ENCODE results near the gene SLX1B. TPM values are rescaled to one million over a fixed set of nuclear protein-coding genes. Genes with fewer than 3 reads are reported as not detected.
"Not testable (repeated sequence)": the region's sequence is repeated elsewhere in the genome, so short reads cannot be mapped to it uniquely, and the experiment has no call there.

SLX1B gene
- total RNA-seq (2022): 94.2 and 99.7 TPM in 2 replicates
- percentile 24 among the genes with signal in this experiment for Bru-seq, nascent RNA
- percentile 26 among the genes with signal in this experiment for BruChase-seq, experiment 1, labeled RNA remaining after a 6-hour chase
- BruChase-seq, experiment 2, labeled RNA remaining after a 2-hour chase: percentile 44 among the genes with signal in this experiment
- long read RNA-seq, transcript SLX1B-201 (6 exons, 1,165 nt): major isoform, 95 of 115 reads
- long read RNA-seq, partial matches to known transcripts: 7 of 115 reads
- long read RNA-seq, other reads (novel, unspliced or antisense): 4 of 115 reads

DNA sequence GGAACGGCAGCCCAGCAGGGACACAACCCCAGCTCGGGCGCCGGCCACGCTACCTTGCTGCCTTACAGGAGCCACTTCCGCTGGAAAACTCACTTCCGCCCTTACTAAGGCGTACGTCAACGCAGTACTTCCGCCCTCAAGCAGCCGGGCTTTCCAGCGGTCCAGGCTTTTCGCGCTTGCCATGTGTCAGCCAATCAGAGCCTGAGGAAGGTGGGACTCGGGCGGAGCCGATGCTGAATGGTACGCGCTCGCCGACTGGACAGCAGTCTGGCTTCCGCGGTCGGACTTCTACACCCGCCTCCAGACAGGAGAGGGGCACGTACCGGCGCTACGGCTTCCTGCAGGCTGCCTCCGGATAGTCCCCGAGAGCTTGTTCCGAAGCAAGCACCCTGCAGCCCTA is at the start of gene SLX1B, which contains the start of gene BOLA2:
Gene SLX1B, plus strand, starts transcription at position 265 of the 400 bp plus-strand sequence.
Gene BOLA2, minus strand, starts transcription at position 83 of the 400 bp plus-strand sequence. CDS start 98 bp downstream, outside the sequence.
- H3K9me3 Mint-ChIP-seq (ENCODE audit: low read depth, unreplicated experiment); CTCF ChIA-PET; H3K27ac Mint-ChIP-seq (ENCODE audit: unreplicated experiment): not testable (repeated sequence)

DNA sequence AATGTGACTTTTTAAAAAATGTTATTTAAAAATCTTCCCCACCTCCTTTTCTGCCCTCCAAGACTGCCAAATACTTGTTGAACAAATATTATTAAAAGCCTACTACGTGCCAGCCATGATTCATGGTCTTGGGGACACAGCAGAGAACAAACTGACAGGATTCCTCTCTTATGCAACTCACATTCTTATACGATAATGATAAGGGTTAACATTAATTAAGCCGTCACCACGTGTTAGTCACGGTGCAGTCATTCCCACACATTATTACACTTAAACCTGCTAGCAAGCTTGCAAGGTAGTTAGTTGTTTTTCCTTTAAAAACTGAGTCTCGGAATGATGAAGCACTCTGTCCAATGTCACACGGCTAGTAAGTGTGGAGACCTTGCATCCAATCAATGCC is 49.1 kb upstream of the SLX1B start:
- H3K4me3 Mint-ChIP-seq (ENCODE audit: low read depth, unreplicated experiment); CTCF ChIA-PET; H3K27me3 Mint-ChIP-seq (ENCODE audit: unreplicated experiment); H3K27ac Mint-ChIP-seq (ENCODE audit: unreplicated experiment); H3K9me3 Mint-ChIP-seq (ENCODE audit: low read depth, unreplicated experiment); BruUV-seq (replicated peaks); H3K36me3 Mint-ChIP-seq (ENCODE audit: insufficient read depth, unreplicated experiment); intact Hi-C loops (cut with micrococcal nuclease; ENCODE audit: unreplicated experiment); H3K4me1 Mint-ChIP-seq (ENCODE audit: low read depth, unreplicated experiment): not testable (repeated sequence)
- peak; percentile 26 for DNase-seq

More for the DNA sequence above, at the start of gene SLX1B, which contains the start of gene BOLA2:
- H3K4me1 Mint-ChIP-seq (ENCODE audit: low read depth, unreplicated experiment); H3K36me3 Mint-ChIP-seq (ENCODE audit: insufficient read depth, unreplicated experiment); H3K4me3 Mint-ChIP-seq (ENCODE audit: low read depth, unreplicated experiment); BruUV-seq (replicated peaks); intact Hi-C loops (cut with micrococcal nuclease; ENCODE audit: unreplicated experiment); DNase-seq; H3K27me3 Mint-ChIP-seq (ENCODE audit: unreplicated experiment): not testable (repeated sequence)

DNA sequence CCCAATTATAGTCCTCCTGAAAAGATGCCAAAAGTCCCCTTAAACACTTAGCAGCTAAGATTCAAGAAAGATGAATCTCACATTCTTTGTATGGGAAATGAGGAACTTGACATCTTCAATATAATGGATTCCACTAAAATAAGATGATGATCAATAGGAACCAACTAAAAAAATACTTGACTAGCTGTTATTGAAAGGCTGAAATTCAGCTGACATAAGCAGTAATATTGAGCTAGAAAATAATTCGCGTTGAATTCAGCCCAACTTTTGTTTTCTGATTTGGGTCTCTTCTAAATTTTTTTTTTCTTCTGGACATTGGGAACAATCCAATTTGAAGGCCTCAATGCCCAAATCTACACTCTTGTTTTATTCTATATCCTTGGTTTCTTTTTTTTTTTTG is 30.7 kb upstream of the SLX1B start:
- H3K9me3 Mint-ChIP-seq (ENCODE audit: low read depth, unreplicated experiment); BruUV-seq (replicated peaks); H3K4me3 Mint-ChIP-seq (ENCODE audit: low read depth, unreplicated experiment); intact Hi-C loops (cut with micrococcal nuclease; ENCODE audit: unreplicated experiment); H3K27ac Mint-ChIP-seq (ENCODE audit: unreplicated experiment); H3K27me3 Mint-ChIP-seq (ENCODE audit: unreplicated experiment); DNase-seq; H3K4me1 Mint-ChIP-seq (ENCODE audit: low read depth, unreplicated experiment); CTCF ChIA-PET: not testable (repeated sequence)
- peaks cover 13% of the 10 kb centered on the region for H3K36me3 Mint-ChIP-seq (ENCODE audit: insufficient read depth, unreplicated experiment)

DNA sequence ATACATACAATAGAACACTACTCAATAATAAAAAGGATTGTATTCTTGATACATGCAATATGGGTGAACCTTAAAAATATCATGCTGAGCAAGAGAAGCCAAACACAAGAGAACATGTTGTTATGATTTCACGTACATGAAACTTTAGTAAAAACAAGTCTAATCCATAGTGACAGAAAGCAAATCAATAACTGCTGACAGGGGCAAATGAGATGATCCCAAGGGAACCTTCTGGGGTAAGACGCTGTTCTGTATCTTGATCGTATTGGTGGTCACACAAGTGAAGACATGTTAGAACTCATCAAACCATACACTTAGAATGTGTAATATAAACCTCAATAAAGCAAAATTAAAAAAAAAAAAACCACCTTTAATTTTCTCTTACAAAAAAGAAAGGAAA is 28.9 kb upstream of the SLX1B start:
- intact Hi-C loops (cut with micrococcal nuclease; ENCODE audit: unreplicated experiment); CTCF ChIA-PET: not testable (repeated sequence)

DNA sequence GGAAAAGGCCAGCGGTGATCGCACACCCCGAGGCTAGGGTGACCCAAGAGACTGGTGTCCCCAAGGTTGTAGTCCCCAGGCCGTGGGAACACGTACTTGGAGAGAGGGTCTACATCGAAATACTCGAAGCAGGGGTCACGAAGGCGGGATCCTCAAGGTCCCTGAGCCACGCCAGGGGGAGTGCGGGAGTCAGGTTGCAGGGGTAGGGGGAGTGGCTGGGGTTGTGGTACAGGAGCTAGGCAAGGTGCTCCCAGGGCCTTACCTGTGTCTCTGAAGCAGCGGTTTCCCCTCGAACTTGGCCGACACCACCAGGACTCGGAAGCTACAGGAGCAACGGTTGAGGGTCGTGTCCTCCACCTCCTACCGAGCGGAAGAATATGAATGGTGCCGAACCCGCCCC is 579 bp upstream of the SLX1B start:
- H3K27me3 Mint-ChIP-seq (ENCODE audit: unreplicated experiment); H3K4me1 Mint-ChIP-seq (ENCODE audit: low read depth, unreplicated experiment); H3K9me3 Mint-ChIP-seq (ENCODE audit: low read depth, unreplicated experiment); BruUV-seq (replicated peaks); DNase-seq; CTCF ChIA-PET; H3K4me3 Mint-ChIP-seq (ENCODE audit: low read depth, unreplicated experiment); intact Hi-C loops (cut with micrococcal nuclease; ENCODE audit: unreplicated experiment); H3K36me3 Mint-ChIP-seq (ENCODE audit: insufficient read depth, unreplicated experiment); H3K27ac Mint-ChIP-seq (ENCODE audit: unreplicated experiment): not testable (repeated sequence)

More for the DNA sequence above, 28.9 kb upstream of the SLX1B start:
- DNase-seq; H3K27me3 Mint-ChIP-seq (ENCODE audit: unreplicated experiment); H3K4me3 Mint-ChIP-seq (ENCODE audit: low read depth, unreplicated experiment); H3K9me3 Mint-ChIP-seq (ENCODE audit: low read depth, unreplicated experiment); BruUV-seq (replicated peaks); H3K27ac Mint-ChIP-seq (ENCODE audit: unreplicated experiment): not testable (repeated sequence)
- peaks cover 11% of the 10 kb centered on the region for H3K4me1 Mint-ChIP-seq (ENCODE audit: low read depth, unreplicated experiment)
- peaks cover 14% of the 10 kb centered on the region for H3K36me3 Mint-ChIP-seq (ENCODE audit: insufficient read depth, unreplicated experiment)

DNA sequence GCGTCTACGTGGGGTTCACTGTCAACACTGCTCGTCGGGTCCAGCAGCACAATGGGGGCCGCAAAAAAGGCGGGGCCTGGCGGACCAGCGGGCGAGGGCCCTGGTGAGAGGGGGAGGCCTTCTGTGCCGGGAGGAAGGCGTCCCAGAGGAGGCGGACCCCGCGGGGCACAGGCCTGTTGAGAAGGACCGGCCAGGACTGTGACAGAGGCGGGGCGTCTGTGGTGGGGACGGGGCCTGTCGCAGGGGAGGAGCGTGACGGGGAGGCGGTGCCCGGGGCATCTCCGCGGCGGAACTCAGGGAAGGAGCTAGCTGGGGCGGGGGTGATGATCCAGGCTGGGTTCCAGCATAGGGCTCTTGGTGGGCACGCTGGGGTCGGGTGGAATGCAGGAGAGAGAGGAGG is 495 bp downstream of the SLX1B start:
- H3K36me3 Mint-ChIP-seq (ENCODE audit: insufficient read depth, unreplicated experiment); H3K27me3 Mint-ChIP-seq (ENCODE audit: unreplicated experiment); H3K4me3 Mint-ChIP-seq (ENCODE audit: low read depth, unreplicated experiment); H3K27ac Mint-ChIP-seq (ENCODE audit: unreplicated experiment); CTCF ChIA-PET; intact Hi-C loops (cut with micrococcal nuclease; ENCODE audit: unreplicated experiment); BruUV-seq (replicated peaks); DNase-seq; H3K9me3 Mint-ChIP-seq (ENCODE audit: low read depth, unreplicated experiment); H3K4me1 Mint-ChIP-seq (ENCODE audit: low read depth, unreplicated experiment): not testable (repeated sequence)

DNA sequence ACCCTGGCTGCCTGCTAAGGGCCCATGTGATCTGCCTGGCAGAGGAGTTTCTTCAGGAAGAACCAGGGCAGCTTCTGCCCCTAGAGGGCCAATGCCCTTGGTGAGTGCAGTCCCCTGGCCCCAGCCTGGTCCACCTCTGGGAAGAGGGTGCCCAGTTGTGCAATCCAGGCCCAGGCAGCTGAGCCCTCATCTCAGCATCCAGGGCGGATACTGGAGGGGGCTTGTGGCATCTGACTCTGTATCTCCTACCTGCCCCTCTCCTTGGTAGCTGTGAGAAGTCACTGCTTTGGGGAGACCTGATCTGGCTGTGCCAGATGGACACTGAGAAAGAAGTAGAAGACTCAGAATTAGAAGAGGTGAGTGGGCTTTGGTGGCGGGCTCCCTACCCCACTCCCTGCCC is 3.3 kb downstream of the SLX1B start:
- CTCF ChIA-PET; DNase-seq; H3K4me1 Mint-ChIP-seq (ENCODE audit: low read depth, unreplicated experiment); H3K27me3 Mint-ChIP-seq (ENCODE audit: unreplicated experiment); BruUV-seq (replicated peaks); H3K4me3 Mint-ChIP-seq (ENCODE audit: low read depth, unreplicated experiment); intact Hi-C loops (cut with micrococcal nuclease; ENCODE audit: unreplicated experiment); H3K27ac Mint-ChIP-seq (ENCODE audit: unreplicated experiment); H3K9me3 Mint-ChIP-seq (ENCODE audit: low read depth, unreplicated experiment); H3K36me3 Mint-ChIP-seq (ENCODE audit: insufficient read depth, unreplicated experiment): not testable (repeated sequence)

DNA sequence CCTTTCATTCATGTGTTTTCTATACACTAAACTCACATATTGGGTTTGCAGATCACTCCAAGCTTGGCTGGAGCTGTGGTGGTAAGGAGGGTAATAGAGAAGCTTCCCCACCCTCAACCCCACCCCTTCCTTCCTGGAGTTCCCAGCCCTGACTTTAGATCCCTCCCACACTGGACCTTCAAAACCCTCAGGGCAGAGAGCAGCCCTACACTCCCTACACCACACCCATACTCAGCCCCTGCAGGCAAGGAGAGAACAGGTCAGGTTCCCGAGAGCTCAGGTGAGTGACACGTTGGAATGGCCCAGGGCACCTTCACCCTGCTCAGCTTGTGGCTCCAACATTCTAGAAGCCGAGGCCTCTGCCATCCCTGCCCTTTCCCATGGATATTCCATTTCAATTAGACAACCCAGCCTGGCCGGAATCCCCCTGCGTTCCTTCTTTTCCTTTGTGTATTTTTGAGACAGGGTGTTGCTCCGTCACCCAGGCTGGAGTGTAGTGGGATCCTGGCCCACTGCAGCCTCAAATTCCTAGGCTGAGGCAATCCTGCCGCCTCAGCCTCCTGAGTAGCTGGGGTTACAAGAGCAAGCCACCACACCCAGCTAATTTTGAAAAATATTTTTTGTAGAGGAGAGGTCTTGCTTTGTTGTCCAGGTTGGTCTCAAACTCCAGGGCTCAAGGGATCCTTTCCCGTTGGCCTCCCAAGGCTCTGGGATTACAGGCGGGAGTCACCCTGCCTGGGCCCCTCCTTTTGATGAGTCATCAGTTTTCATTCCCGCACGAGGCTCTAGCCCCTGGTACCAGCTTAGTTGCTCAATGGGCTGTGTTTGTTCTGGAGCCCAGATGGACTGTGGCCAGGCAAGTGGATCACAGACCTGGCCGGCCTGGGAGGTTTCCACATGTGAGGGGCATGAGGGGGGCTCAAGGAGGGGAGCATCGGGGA is 5.6 kb downstream of the SLX1B start, which contains the start of gene SULT1A4:
Gene SULT1A4, plus strand, starts transcription at position 208 of the 941 bp plus-strand sequence. CDS start 1,473 bp downstream, outside the sequence.
- H3K4me1 Mint-ChIP-seq (ENCODE audit: low read depth, unreplicated experiment); DNase-seq; H3K9me3 Mint-ChIP-seq (ENCODE audit: low read depth, unreplicated experiment); H3K36me3 Mint-ChIP-seq (ENCODE audit: insufficient read depth, unreplicated experiment); CTCF ChIA-PET; H3K27me3 Mint-ChIP-seq (ENCODE audit: unreplicated experiment); H3K27ac Mint-ChIP-seq (ENCODE audit: unreplicated experiment); intact Hi-C loops (cut with micrococcal nuclease; ENCODE audit: unreplicated experiment); BruUV-seq (replicated peaks); H3K4me3 Mint-ChIP-seq (ENCODE audit: low read depth, unreplicated experiment): not testable (repeated sequence)

DNA sequence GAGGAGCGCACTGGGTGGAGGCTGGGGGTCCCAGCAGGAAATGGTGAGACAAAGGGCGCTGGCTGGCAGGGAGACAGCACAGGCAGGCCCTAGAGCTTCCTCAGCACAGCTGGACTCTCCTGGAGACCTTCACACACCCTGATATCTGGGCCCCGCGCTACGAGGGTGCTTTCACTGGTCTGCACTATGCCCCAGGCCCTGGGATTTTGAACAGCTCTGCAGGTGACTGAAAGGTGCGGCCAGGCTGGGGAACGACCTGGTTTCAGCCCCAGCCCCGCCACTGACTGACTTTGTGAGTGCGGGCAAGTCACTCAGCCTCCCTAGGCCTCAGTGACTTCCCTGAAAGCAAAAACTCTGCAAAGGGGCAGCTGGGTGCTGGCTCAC is 6.3 kb downstream of the SLX1B start:
- H3K9me3 Mint-ChIP-seq (ENCODE audit: low read depth, unreplicated experiment); H3K27me3 Mint-ChIP-seq (ENCODE audit: unreplicated experiment); DNase-seq; H3K4me3 Mint-ChIP-seq (ENCODE audit: low read depth, unreplicated experiment); CTCF ChIA-PET; H3K27ac Mint-ChIP-seq (ENCODE audit: unreplicated experiment); H3K36me3 Mint-ChIP-seq (ENCODE audit: insufficient read depth, unreplicated experiment); H3K4me1 Mint-ChIP-seq (ENCODE audit: low read depth, unreplicated experiment); BruUV-seq (replicated peaks); intact Hi-C loops (cut with micrococcal nuclease; ENCODE audit: unreplicated experiment): not testable (repeated sequence)

Data from Calu3 (cell line).